GM12801 (cell line): ENCODE measurements around the gene DNER.

Source experiments
- CTCF ChIP-seq: IDR thresholded peaks from one replicate; pipeline ENCODE4 v1.5.1; 2011; ENCODE audit warnings: control low read depth; ENCODE audit not compliant: insufficient read length; ENCODE audit errors: extremely low read depth

The DNER gene

GRCh38 chr2:229689307-229689839 lies 25.0 kb downstream of the DNER start:
- no peak for TF ChIP-seq CTCF

- TF ChIP-seq CTCF = no peak
These were observed 26.2 kb downstream of the DNER start for GRCh38 chr2:229688141-229688540.

GRCh38 chr2:229686122-229686919 lies 28.0 kb downstream of the DNER start:
- TF ChIP-seq CTCF = no peak

GRCh38 chr2:229684942-229685562 lies 29.3 kb downstream of the DNER start:
- no peak for TF ChIP-seq CTCF

GRCh38 chr2:229679393-229680125 lies 34.8 kb downstream of the DNER start:
- no peak for TF ChIP-seq CTCF

- no peak for TF ChIP-seq CTCF
These were observed 38.8 kb downstream of the DNER start for GRCh38 chr2:229675569-229675968.

- TF ChIP-seq CTCF = no peak
These were observed 39.4 kb downstream of the DNER start for GRCh38 chr2:229674830-229675530.
